Smooth muscle cell (in vitro differentiated cells): Measurements from ENCODE around the gene OR1G1. TPM values are rescaled to one million over a fixed set of nuclear protein-coding genes. Genes with fewer than 3 reads are reported as not detected.

Experiments used
- DNase-seq: peaks from one replicate; lab custom pipeline; 2025; ENCODE audit not compliant: unreplicated experiment; lab: John Stamatoyannopoulos, UW
- H2AFZ ChIP-seq: fragments of 200-600 bp; sonication (generic); 2 replicates; pipeline ENCODE4 v1.6.0; 2016; ENCODE audit warnings: antibody characterized with exemption, low read depth, mild to moderate bottlenecking
- H3F3A ChIP-seq: fragments of 200-600 bp; sonication (generic); 2 replicates; pipeline ENCODE4 v1.6.0; 2017; ENCODE audit warnings: antibody characterized with exemption, low read depth
- H3K27ac ChIP-seq: fragments of 200-600 bp; sonication (generic); 2 replicates; pipeline ENCODE4 v1.5.1; 2016; ENCODE audit warnings: low read depth, mild to moderate bottlenecking
- H3K27me3 ChIP-seq: fragments of 200-600 bp; sonication (generic); 2 replicates; pipeline ENCODE4 v1.6.1; 2016; ENCODE audit warnings: low read depth, mild to moderate bottlenecking
- H3K36me3 ChIP-seq: fragments of 200-600 bp; sonication (generic); 2 replicates; pipeline ENCODE4 v1.5.1; 2016; ENCODE audit warnings: low read depth
- H3K4me1 ChIP-seq: fragments of 200-600 bp; sonication (generic); 2 replicates; pipeline ENCODE4 v1.5.1; 2016; ENCODE audit warnings: low read depth
- H3K4me2 ChIP-seq: fragments of 200-600 bp; sonication (generic); 2 replicates; pipeline ENCODE4 v1.6.0; 2016; ENCODE audit warnings: mild to moderate bottlenecking
- H3K4me3 ChIP-seq: fragments of 200-600 bp; sonication (generic); 2 replicates; pipeline ENCODE4 v1.5.1; 2016; ENCODE audit warnings: mild to moderate bottlenecking
- H3K79me2 ChIP-seq: fragments of 200-600 bp; sonication (generic); 2 replicates; pipeline ENCODE4 v1.6.0; 2016; ENCODE audit warnings: low read depth, mild to moderate bottlenecking
- H3K9ac ChIP-seq: fragments of 200-600 bp; sonication (generic); 2 replicates; pipeline ENCODE4 v1.6.0; 2016; ENCODE audit warnings: low read depth
- H3K9me3 ChIP-seq: fragments of 200-600 bp; sonication (generic); replicated peaks from 2 replicates; pipeline ENCODE4 v1.5.1; 2016; ENCODE audit warnings: low read depth
- H4K20me1 ChIP-seq: fragments of 200-600 bp; sonication (generic); 2 replicates; pipeline ENCODE4 v1.6.0; 2016; ENCODE audit warnings: low read depth
- WGBS: methylation state at CpG from one replicate; pipeline ENCODE4 v1.1.7; 2016; ENCODE audit warnings: low lambda C conversion rate; 5-methylcytosine and 5-hydroxymethylcytosine counted together
- polyA plus RNA-seq: library from polyadenylated mRNA; unstranded; fragments of >200 nt; fragmentation: Nextera tagmentation; extraction: Ambion mirVana; gene quantifications from 2 replicates; pipeline ENCODE4 v1.2.1, GENCODE V29; 2016
- total RNA-seq: library from RNA; depleted of rRNA; stranded (reverse); fragments of >200 nt; gene quantifications from 2 replicates; pipeline ENCODE4 v1.2.3, GENCODE V29; 2014
- TF ChIP-seq, protein P1 (sequence below): fragments of 200-600 bp; sonication (generic); IDR thresholded peaks from 2 replicates; pipeline ENCODE4 v1.5.1; 2017; ENCODE audit warnings: borderline replicate concordance, mild to moderate bottlenecking, antibody characterized with exemption; ENCODE audit not compliant: insufficient read depth, poor library complexity, severe bottlenecking

Gene OR1G1
- total and polyA plus RNA-seq, 2 experiments from 2014 or later = not detected

DNA sequence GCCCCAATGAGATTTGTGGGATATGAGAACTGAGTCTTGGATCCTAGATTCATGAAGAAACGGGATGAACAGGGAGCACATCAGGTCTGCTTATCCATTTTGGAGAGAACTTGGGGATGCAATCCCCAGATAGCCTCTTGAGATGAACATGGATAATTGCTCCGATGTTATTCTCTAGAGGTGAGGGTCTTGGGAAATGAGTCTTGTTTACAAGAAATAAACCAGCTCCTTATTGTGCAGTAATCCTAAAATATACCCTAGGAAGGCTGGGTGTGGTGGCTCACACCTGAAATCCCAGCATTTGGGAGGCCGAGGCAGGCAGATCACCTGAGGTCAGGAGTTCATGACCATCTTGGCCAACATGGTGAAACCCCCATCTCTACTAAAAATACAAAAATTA, 23.0 kb downstream of the OR1G1 start, which contains the start of gene OR1D2:
OR1D2 (minus strand) TSS at position 101 of the 400 bp plus-strand sequence. CDS start 11,426 bp downstream, outside the sequence.
- Histone ChIP-seq H3K36me3 (no peaks in the 10 kb centered on the region), H3F3A (no peaks in the 10 kb centered on the region), H3K27ac (no peak within 1 kb of the TSS), H3K79me2 (no peaks in the 10 kb centered on the region), H3K9me3 (peaks cover 12% of the 10 kb centered on the region), H4K20me1 (no peaks in the 10 kb centered on the region), H3K4me1 (no peaks in the 10 kb centered on the region), H3K27me3 (no peaks in the 10 kb centered on the region), H3K4me2 (no peak within 1 kb of the TSS), H3K9ac (no peak within 1 kb of the TSS), H3K4me3 (no peak within 1 kb of the TSS), H2AFZ (no peak within 1 kb of the TSS)
- 53% methylated on average over 3 of the region's 3 CpGs for WGBS
- no peak for DNase-seq
- TF ChIP-seq, protein P1, sequence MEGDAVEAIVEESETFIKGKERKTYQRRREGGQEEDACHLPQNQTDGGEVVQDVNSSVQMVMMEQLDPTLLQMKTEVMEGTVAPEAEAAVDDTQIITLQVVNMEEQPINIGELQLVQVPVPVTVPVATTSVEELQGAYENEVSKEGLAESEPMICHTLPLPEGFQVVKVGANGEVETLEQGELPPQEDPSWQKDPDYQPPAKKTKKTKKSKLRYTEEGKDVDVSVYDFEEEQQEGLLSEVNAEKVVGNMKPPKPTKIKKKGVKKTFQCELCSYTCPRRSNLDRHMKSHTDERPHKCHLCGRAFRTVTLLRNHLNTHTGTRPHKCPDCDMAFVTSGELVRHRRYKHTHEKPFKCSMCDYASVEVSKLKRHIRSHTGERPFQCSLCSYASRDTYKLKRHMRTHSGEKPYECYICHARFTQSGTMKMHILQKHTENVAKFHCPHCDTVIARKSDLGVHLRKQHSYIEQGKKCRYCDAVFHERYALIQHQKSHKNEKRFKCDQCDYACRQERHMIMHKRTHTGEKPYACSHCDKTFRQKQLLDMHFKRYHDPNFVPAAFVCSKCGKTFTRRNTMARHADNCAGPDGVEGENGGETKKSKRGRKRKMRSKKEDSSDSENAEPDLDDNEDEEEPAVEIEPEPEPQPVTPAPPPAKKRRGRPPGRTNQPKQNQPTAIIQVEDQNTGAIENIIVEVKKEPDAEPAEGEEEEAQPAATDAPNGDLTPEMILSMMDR = no peak

Other genes starting within 250 kb of the OR1G1 start
- gene OR1D5, start 63.9 kb downstream of the OR1G1 start, total RNA-seq = not detected in 2 replicates
- gene OR1D5, start 63.9 kb downstream of the OR1G1 start, polyA plus RNA-seq = not detected in 2 replicates
- not detected in 2 replicates for gene OR1D2, start 23.1 kb downstream of the OR1G1 start, total RNA-seq
- gene OR1D2, start 23.1 kb downstream of the OR1G1 start, polyA plus RNA-seq = not detected in 2 replicates
- gene OR1A2, start 70.0 kb upstream of the OR1G1 start, total RNA-seq = not detected in 2 replicates
- not detected in 2 replicates for gene OR1A2, start 70.0 kb upstream of the OR1G1 start, polyA plus RNA-seq
- not detected in 2 replicates for gene OR1A1, start 80.1 kb upstream of the OR1G1 start, total RNA-seq
- not detected in 2 replicates for gene OR1A1, start 80.1 kb upstream of the OR1G1 start, polyA plus RNA-seq
- not detected in 2 replicates for gene OR3A1, start 170.8 kb upstream of the OR1G1 start, total RNA-seq
- gene OR3A1, start 170.8 kb upstream of the OR1G1 start, polyA plus RNA-seq = not detected in 2 replicates